ENCODE data around the gene MLH3. TPM values are rescaled to one million over a fixed set of nuclear protein-coding genes. Genes with fewer than 3 reads are reported as not detected.

Gene MLH3
- polyA plus RNA-seq, 3 donors, result 3.4 to 6.3 (median 5.1) TPM

DNA sequence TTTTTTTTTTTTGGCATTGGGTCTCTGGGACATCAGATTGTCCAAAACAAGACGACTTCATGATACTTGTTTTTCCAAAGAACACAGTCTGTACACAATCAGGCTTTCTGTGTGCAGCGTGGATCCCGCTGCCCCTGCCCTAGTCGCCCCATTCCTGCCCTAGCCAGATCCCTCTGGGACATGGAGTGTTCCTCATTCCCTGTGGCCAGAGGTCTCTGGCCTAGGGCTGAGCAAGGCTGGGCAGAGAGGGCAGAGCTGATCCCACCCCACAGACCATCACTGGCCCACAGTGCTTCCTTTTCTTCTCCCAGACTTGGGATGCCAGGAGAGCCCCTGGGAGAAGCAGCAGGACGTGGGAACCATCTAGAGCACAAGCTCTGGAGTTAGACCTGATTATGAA, 69.4 kb downstream of the MLH3 start:
- Histone ChIP-seq H3K4me1 (ENCODE audit: control insufficient read depth in 1 of 2, insufficient read depth in 2 of 2, low read length in 2 of 2) (no peaks in the 10 kb centered on the region), H2AFZ (ENCODE audit: insufficient read depth, low read depth, low read length, poor library complexity, severe bottlenecking) (no peak overlapping the region), H3K9ac (ENCODE audit: insufficient read depth, low read length, poor library complexity, severe bottlenecking) (no peak overlapping the region), H3K27ac (ENCODE audit: low read depth in 1 of 2, low read length in 2 of 2) (no peak overlapping the region), H3K4me3 (replicated peaks in 1 of 3; ENCODE audit: low read depth in 2 of 3, low read length in 3 of 3) (no peak overlapping the region), H3K27me3 (ENCODE audit: control insufficient read depth in 2 of 2, insufficient read depth in 2 of 2, low read length in 2 of 2) (no peaks in the 10 kb centered on the region), H3K36me3 (replicated peaks in 1 of 2; ENCODE audit: control insufficient read depth in 1 of 2, insufficient read depth in 2 of 2, low read length in 2 of 2) (no peaks in the 10 kb centered on the region), H3K9me3 (replicated peaks in 1 of 2; ENCODE audit: control insufficient read depth in 1 of 2, insufficient read depth in 1 of 2, low read length in 2 of 2) (no peaks in the 10 kb centered on the region), H3K4me2 (replicated peaks; ENCODE audit: extremely low read depth, low read length, poor library complexity, severe bottlenecking) (no peak overlapping the region), H3K79me2 (ENCODE audit: insufficient read depth, low read length) (no peaks in the 10 kb centered on the region), H4K20me1 (ENCODE audit: insufficient read depth, low read length) (no peaks in the 10 kb centered on the region)
- intact Hi-C loops (cut with micrococcal nuclease), result no loop called here
- Mint-ChIP-seq H3K27ac (no peak overlapping the region), H3K4me1 (no peaks in the 10 kb centered on the region), H3K9me3 (no peaks in the 10 kb centered on the region), H3K27me3 (ENCODE audit: low read depth in 3 of 3) (peaks cover 1 to 5% (median 2%) of the 10 kb centered on the region in 3 donors), H3K4me3 (no peak overlapping the region), H3K36me3 (no peaks in the 10 kb centered on the region)
- DNase-seq, result no peak
- 100% methylated on average over 3 of the region's 5 CpGs for WGBS (ENCODE audit: insufficient coverage)
- TF ChIP-seq CTCF (IDR thresholded peaks at IDR 0.05), result no peak

DNA sequence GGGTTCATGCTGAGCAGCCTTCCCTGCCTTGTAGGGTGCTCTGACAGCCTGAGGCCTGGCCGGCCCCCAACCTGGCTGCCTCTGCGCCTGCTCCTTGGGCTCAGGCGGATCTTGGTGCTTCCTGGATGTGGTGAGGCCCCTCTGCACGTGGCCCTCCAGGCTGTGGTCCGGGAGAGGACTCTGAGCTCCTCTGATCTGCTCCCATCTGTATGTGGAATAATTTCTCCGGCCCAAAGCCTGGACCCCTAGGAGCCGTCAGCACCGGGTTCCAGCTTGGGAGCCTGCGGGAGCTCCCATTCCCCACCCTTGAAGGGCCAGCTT, 69.8 kb downstream of the MLH3 start:
- DNase-seq, result no peak
- H3K27me3 ChIP-seq (ENCODE audit: control insufficient read depth in 2 of 2, insufficient read depth in 2 of 2, low read length in 2 of 2), result no peaks in the 10 kb centered on the region
- no peaks in the 10 kb centered on the region for H3K79me2 ChIP-seq (ENCODE audit: insufficient read depth, low read length)
- no peak overlapping the region for H3K4me3 ChIP-seq (replicated peaks in 1 of 3; ENCODE audit: low read depth in 2 of 3, low read length in 3 of 3)
- no peak overlapping the region for H3K9ac ChIP-seq (ENCODE audit: insufficient read depth, low read length, poor library complexity, severe bottlenecking)
- H3K4me2 ChIP-seq (replicated peaks; ENCODE audit: extremely low read depth, low read length, poor library complexity, severe bottlenecking), result no peak overlapping the region
- H3K9me3 ChIP-seq (replicated peaks in 1 of 2; ENCODE audit: control insufficient read depth in 1 of 2, insufficient read depth in 1 of 2, low read length in 2 of 2), result no peaks in the 10 kb centered on the region
- no peaks in the 10 kb centered on the region for H4K20me1 ChIP-seq (ENCODE audit: insufficient read depth, low read length)
- intact Hi-C loops (cut with micrococcal nuclease), result no loop called here
- Mint-ChIP-seq H3K27me3 (ENCODE audit: low read depth in 3 of 3) (peaks cover 1 to 5% (median 2%) of the 10 kb centered on the region in 3 donors), H3K27ac (no peak overlapping the region), H3K4me3 (no peak overlapping the region), H3K4me1 (no peaks in the 10 kb centered on the region), H3K9me3 (no peaks in the 10 kb centered on the region), H3K36me3 (no peaks in the 10 kb centered on the region)
- no peak overlapping the region for H3K27ac ChIP-seq (ENCODE audit: low read depth in 1 of 2, low read length in 2 of 2)
- WGBS (ENCODE audit: insufficient coverage), result 67% methylated on average over 9 of the region's 9 CpGs
- no peak overlapping the region for H2AFZ ChIP-seq (ENCODE audit: insufficient read depth, low read depth, low read length, poor library complexity, severe bottlenecking)
- H3K36me3 ChIP-seq (replicated peaks in 1 of 2; ENCODE audit: control insufficient read depth in 1 of 2, insufficient read depth in 2 of 2, low read length in 2 of 2), result no peaks in the 10 kb centered on the region
- TF ChIP-seq CTCF (IDR thresholded peaks at IDR 0.05), result no peak
- H3K4me1 ChIP-seq (ENCODE audit: control insufficient read depth in 1 of 2, insufficient read depth in 2 of 2, low read length in 2 of 2), result no peaks in the 10 kb centered on the region

Measured in CD14-positive monocyte (primary cell).